ENCODE data around the gene RHBDD1. TPM values are rescaled to one million over a fixed set of nuclear protein-coding genes. Genes with fewer than 3 reads are reported as not detected.

The RHBDD1 gene
- total and polyA plus RNA-seq, 2 donors (not counting 1 experiment from before 2014, with no cell fraction given), result 21.2 to 128 TPM

DNA sequence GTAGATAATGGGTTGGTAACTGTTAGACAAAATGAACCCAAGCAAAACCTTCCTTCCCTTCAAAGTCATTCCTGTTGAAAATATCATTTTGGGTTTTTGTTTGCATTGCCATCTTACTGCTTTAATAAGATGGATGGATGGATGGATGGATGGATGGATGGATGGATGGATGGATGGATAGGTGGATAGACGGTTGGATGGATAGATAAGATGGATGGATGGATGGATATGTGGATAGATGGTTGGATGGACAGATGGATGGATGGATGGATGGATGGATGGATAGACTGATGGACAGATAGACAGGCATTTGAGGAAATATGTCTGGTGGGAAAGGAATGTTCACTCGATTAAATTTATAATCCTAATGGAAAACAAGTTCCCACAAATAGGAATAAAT is 194.9 kb downstream of the RHBDD1 start:
- no peaks in the 10 kb centered on the region for H3K27me3 Mint-ChIP-seq
- H3K36me3 ChIP-seq (replicated peaks in 1 of 2; ENCODE audit: control extremely low read depth in 1 of 2, control insufficient read depth in 1 of 2, extremely low read depth in 1 of 2, insufficient read depth in 2 of 2, low read length in 1 of 2), result no peaks in the 10 kb centered on the region
- 100% methylated on average over 1 of the region's 2 CpGs for WGBS (ENCODE audit: insufficient coverage)
- no peak for TF ChIP-seq EZH2 (IDR thresholded peaks at IDR 0.05; ENCODE audit: borderline replicate concordance, insufficient read depth, low read depth, low read length, poor library complexity, severe bottlenecking)
- TF ChIP-seq, protein P1, sequence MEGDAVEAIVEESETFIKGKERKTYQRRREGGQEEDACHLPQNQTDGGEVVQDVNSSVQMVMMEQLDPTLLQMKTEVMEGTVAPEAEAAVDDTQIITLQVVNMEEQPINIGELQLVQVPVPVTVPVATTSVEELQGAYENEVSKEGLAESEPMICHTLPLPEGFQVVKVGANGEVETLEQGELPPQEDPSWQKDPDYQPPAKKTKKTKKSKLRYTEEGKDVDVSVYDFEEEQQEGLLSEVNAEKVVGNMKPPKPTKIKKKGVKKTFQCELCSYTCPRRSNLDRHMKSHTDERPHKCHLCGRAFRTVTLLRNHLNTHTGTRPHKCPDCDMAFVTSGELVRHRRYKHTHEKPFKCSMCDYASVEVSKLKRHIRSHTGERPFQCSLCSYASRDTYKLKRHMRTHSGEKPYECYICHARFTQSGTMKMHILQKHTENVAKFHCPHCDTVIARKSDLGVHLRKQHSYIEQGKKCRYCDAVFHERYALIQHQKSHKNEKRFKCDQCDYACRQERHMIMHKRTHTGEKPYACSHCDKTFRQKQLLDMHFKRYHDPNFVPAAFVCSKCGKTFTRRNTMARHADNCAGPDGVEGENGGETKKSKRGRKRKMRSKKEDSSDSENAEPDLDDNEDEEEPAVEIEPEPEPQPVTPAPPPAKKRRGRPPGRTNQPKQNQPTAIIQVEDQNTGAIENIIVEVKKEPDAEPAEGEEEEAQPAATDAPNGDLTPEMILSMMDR (IDR thresholded peaks at IDR 0.05), result no peak
- no peaks in the 10 kb centered on the region for H3K4me1 ChIP-seq (ENCODE audit: control insufficient read depth in 2 of 2, insufficient read depth in 2 of 2, low read length in 2 of 2)
- no peak for ATAC-seq (ENCODE audit: low read depth)
- H4K20me1 ChIP-seq (ENCODE audit: control insufficient read depth, insufficient read depth, low read length, poor library complexity, severe bottlenecking), result no peaks in the 10 kb centered on the region
- POLR2A ChIA-PET, result no interaction called here
- no peak for DNase-seq
- H3K9me3 ChIP-seq (ENCODE audit: control extremely low read depth in 1 of 3, control insufficient read depth in 2 of 3, insufficient read depth in 1 of 3, low read length in 2 of 3), result no peaks in the 10 kb centered on the region
- no peaks in the 10 kb centered on the region for H3K4me1 Mint-ChIP-seq
- no peak overlapping the region for H3K27ac ChIP-seq (ENCODE audit: low read length in 2 of 2)
- H3K79me2 ChIP-seq (ENCODE audit: control insufficient read depth, insufficient read depth, low read length), result no peaks in the 10 kb centered on the region
- CTCF ChIA-PET, result no interaction called here
- no peak overlapping the region for H3K9ac ChIP-seq (ENCODE audit: low read length)
- no peak overlapping the region for H3K4me3 Mint-ChIP-seq
- H3K27ac Mint-ChIP-seq, result no peak overlapping the region
- no peaks in the 10 kb centered on the region for H3K27me3 ChIP-seq (replicated peaks in 1 of 4; ENCODE audit: control extremely low read depth in 1 of 4, control insufficient read depth in 3 of 4, insufficient read depth in 4 of 4, low read length in 3 of 4)
- no peak overlapping the region for H2AFZ ChIP-seq (ENCODE audit: insufficient read depth, low read depth, low read length, poor library complexity, severe bottlenecking)
- no peak overlapping the region for H3K4me2 ChIP-seq (replicated peaks; ENCODE audit: low read depth, low read length, poor library complexity, severe bottlenecking)
- H3K4me3 ChIP-seq (ENCODE audit: control extremely low read depth in 1 of 5, extremely low read depth in 1 of 5, insufficient read depth in 1 of 5, low read depth in 2 of 5, low read length in 4 of 5), result no peak overlapping the region
- H3K9me3 Mint-ChIP-seq (ENCODE audit: insufficient read depth), result peaks cover 3% of the 10 kb centered on the region
- intact Hi-C loops (cut with micrococcal nuclease), result no loop called here

- Histone ChIP-seq H3K9me3 (ENCODE audit: control extremely low read depth in 1 of 3, control insufficient read depth in 2 of 3, insufficient read depth in 1 of 3, low read length in 2 of 3) (no peaks in the 10 kb centered on the region), H4K20me1 (ENCODE audit: control insufficient read depth, insufficient read depth, low read length, poor library complexity, severe bottlenecking) (no peaks in the 10 kb centered on the region), H3K4me1 (ENCODE audit: control insufficient read depth in 2 of 2, insufficient read depth in 2 of 2, low read length in 2 of 2) (no peaks in the 10 kb centered on the region), H3K27me3 (replicated peaks in 1 of 4; ENCODE audit: control extremely low read depth in 1 of 4, control insufficient read depth in 3 of 4, insufficient read depth in 4 of 4, low read length in 3 of 4) (no peaks in the 10 kb centered on the region), H3K36me3 (replicated peaks in 1 of 2; ENCODE audit: control extremely low read depth in 1 of 2, control insufficient read depth in 1 of 2, extremely low read depth in 1 of 2, insufficient read depth in 2 of 2, low read length in 1 of 2) (no peaks in the 10 kb centered on the region), H3K4me2 (replicated peaks; ENCODE audit: low read depth, low read length, poor library complexity, severe bottlenecking) (no peak overlapping the region), H3K4me3 (ENCODE audit: control extremely low read depth in 1 of 5, extremely low read depth in 1 of 5, insufficient read depth in 1 of 5, low read depth in 2 of 5, low read length in 4 of 5) (no peak overlapping the region), H3K27ac (ENCODE audit: low read length in 2 of 2) (no peak overlapping the region), H2AFZ (ENCODE audit: insufficient read depth, low read depth, low read length, poor library complexity, severe bottlenecking) (no peak overlapping the region), H3K9ac (ENCODE audit: low read length) (no peak overlapping the region), H3K79me2 (ENCODE audit: control insufficient read depth, insufficient read depth, low read length) (no peaks in the 10 kb centered on the region)
- no peaks in the 10 kb centered on the region for H3K4me1 Mint-ChIP-seq
- H3K4me3 Mint-ChIP-seq, result no peak overlapping the region
- POLR2A ChIA-PET, result no interaction called here
- 80% methylated on average over 2 of the region's 3 CpGs for WGBS (ENCODE audit: insufficient coverage)
- DNase-seq, result no peak
- ATAC-seq (ENCODE audit: low read depth), result no peak
- TF ChIP-seq, protein P1 (IDR thresholded peaks at IDR 0.05), result no peak
- no peak for TF ChIP-seq EZH2 (IDR thresholded peaks at IDR 0.05; ENCODE audit: borderline replicate concordance, insufficient read depth, low read depth, low read length, poor library complexity, severe bottlenecking)
- CTCF ChIA-PET, result no interaction called here
- intact Hi-C loops (cut with micrococcal nuclease), result no loop called here
- no peaks in the 10 kb centered on the region for H3K27me3 Mint-ChIP-seq
- H3K27ac Mint-ChIP-seq, result no peak overlapping the region
- peaks cover 3% of the 10 kb centered on the region for H3K9me3 Mint-ChIP-seq (ENCODE audit: insufficient read depth)
These were observed 195.5 kb downstream of the RHBDD1 start for GRCh38 chr2:227031379-227031778.
